ENCODE measurements around the gene XYLT1. TPM values are rescaled to one million over a fixed set of nuclear protein-coding genes. Genes with fewer than 3 reads are reported as not detected.

XYLT1 gene
- polyA plus RNA-seq, 1 donor from 2014 or later, result 3.3 TPM

DNA sequence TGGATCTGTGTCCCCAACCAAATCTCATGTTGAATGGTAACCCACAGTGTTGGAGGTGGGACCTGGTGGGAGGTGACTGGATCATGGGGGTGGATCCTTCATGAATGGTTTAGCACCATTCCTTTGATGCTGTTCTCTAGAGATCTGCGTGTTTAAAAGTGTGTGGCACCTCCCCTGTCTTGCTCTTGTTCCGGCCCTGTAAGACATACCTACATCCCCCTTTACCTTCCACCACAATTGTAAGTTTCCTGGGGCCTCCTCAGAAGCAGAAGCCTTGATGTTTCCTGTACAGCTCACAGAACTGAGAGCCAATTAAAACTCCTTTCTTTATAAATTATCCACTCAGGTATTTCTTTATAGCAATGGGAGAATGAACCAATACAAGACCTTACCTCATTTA, 257.7 kb downstream of the XYLT1 start:
- H3K36me3 ChIP-seq (ENCODE audit: insufficient read depth, low read length), result no peaks in the 10 kb centered on the region
- H3K4me2 ChIP-seq (ENCODE audit: low read length), result no peak overlapping the region
- TF ChIP-seq POLR2AphosphoS5 (IDR thresholded peaks at IDR 0.05), result no peak
- TF ChIP-seq TAF1 (IDR thresholded peaks at IDR 0.05; ENCODE audit: low read depth), result no peak
- TF ChIP-seq EZH2 (IDR thresholded peaks at IDR 0.05; ENCODE audit: borderline replicate concordance, insufficient read depth, low read length, poor library complexity, severe bottlenecking), result no peak
- TF ChIP-seq SMC3 (conservative IDR thresholded peaks at IDR 0.05; ENCODE audit: poor library complexity), result no peak
- TF ChIP-seq, protein P1, sequence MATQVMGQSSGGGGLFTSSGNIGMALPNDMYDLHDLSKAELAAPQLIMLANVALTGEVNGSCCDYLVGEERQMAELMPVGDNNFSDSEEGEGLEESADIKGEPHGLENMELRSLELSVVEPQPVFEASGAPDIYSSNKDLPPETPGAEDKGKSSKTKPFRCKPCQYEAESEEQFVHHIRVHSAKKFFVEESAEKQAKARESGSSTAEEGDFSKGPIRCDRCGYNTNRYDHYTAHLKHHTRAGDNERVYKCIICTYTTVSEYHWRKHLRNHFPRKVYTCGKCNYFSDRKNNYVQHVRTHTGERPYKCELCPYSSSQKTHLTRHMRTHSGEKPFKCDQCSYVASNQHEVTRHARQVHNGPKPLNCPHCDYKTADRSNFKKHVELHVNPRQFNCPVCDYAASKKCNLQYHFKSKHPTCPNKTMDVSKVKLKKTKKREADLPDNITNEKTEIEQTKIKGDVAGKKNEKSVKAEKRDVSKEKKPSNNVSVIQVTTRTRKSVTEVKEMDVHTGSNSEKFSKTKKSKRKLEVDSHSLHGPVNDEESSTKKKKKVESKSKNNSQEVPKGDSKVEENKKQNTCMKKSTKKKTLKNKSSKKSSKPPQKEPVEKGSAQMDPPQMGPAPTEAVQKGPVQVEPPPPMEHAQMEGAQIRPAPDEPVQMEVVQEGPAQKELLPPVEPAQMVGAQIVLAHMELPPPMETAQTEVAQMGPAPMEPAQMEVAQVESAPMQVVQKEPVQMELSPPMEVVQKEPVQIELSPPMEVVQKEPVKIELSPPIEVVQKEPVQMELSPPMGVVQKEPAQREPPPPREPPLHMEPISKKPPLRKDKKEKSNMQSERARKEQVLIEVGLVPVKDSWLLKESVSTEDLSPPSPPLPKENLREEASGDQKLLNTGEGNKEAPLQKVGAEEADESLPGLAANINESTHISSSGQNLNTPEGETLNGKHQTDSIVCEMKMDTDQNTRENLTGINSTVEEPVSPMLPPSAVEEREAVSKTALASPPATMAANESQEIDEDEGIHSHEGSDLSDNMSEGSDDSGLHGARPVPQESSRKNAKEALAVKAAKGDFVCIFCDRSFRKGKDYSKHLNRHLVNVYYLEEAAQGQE (IDR thresholded peaks at IDR 0.05; ENCODE audit: borderline replicate concordance), result no peak
- TF ChIP-seq MXI1 (conservative IDR thresholded peaks at IDR 0.05; ENCODE audit: poor library complexity, severe bottlenecking), result no peak
- H3K27me3 ChIP-seq (ENCODE audit: insufficient read depth, low read depth, low read length), result no peaks in the 10 kb centered on the region
- H3K79me2 ChIP-seq (replicated peaks; ENCODE audit: insufficient read depth, low read length), result no peaks in the 10 kb centered on the region
- no peak overlapping the region for H3K27ac ChIP-seq (ENCODE audit: low read length)
- no peak overlapping the region for H2AFZ ChIP-seq (ENCODE audit: low read depth, low read length)
- H3K9me3 ChIP-seq (ENCODE audit: low read length), result no peaks in the 10 kb centered on the region
- no peaks in the 10 kb centered on the region for H3K9me2 ChIP-seq (ENCODE audit: insufficient read depth, low read length)
- no peak overlapping the region for H3K4me3 ChIP-seq (ENCODE audit: low read length)
- H3F3A ChIP-seq (ENCODE audit: insufficient read depth, low read length, poor library complexity, severe bottlenecking), result no peaks in the 10 kb centered on the region
- no peak overlapping the region for H3K9ac ChIP-seq (ENCODE audit: low read length)
- no peaks in the 10 kb centered on the region for H4K20me1 ChIP-seq (ENCODE audit: insufficient read depth)

DNA sequence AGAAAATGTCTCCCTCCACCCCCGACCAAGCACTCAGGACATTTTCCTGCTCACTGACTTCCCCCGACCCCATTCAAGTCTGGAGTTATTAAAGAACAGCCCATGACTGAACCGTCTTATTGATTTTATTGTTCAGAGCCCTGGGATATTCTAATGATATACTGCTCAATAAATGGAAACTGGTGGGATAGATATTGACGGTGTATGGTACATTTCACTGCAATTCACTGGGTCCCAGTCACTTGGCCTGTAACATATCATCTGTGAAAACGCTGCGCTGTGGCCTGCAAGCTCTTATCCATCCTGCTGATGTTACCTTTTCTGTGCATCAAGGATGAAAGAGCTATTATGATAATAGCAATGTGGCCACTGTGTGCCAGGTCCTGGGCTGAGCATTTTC, 258.2 kb downstream of the XYLT1 start:
- no peaks in the 10 kb centered on the region for H3K79me2 ChIP-seq (replicated peaks; ENCODE audit: insufficient read depth, low read length)
- H3F3A ChIP-seq (ENCODE audit: insufficient read depth, low read length, poor library complexity, severe bottlenecking), result no peaks in the 10 kb centered on the region
- no peak overlapping the region for H3K4me2 ChIP-seq (ENCODE audit: low read length)
- no peak overlapping the region for H3K27ac ChIP-seq (ENCODE audit: low read length)
- no peak overlapping the region for H3K4me3 ChIP-seq (ENCODE audit: low read length)
- no peaks in the 10 kb centered on the region for H4K20me1 ChIP-seq (ENCODE audit: insufficient read depth)
- H3K9me2 ChIP-seq (ENCODE audit: insufficient read depth, low read length), result no peaks in the 10 kb centered on the region
- no peaks in the 10 kb centered on the region for H3K36me3 ChIP-seq (ENCODE audit: insufficient read depth, low read length)
- H3K9me3 ChIP-seq (ENCODE audit: low read length), result no peaks in the 10 kb centered on the region
- no peaks in the 10 kb centered on the region for H3K27me3 ChIP-seq (ENCODE audit: insufficient read depth, low read depth, low read length)
- H2AFZ ChIP-seq (ENCODE audit: low read depth, low read length), result no peak overlapping the region
- TF ChIP-seq EZH2 (IDR thresholded peaks at IDR 0.05; ENCODE audit: borderline replicate concordance, insufficient read depth, low read length, poor library complexity, severe bottlenecking) (no peak), SMC3 (conservative IDR thresholded peaks at IDR 0.05; ENCODE audit: poor library complexity) (no peak), MXI1 (conservative IDR thresholded peaks at IDR 0.05; ENCODE audit: poor library complexity, severe bottlenecking) (no peak), RAD21 (conservative IDR thresholded peaks at IDR 0.05) (no peak), TAF1 (IDR thresholded peaks at IDR 0.05; ENCODE audit: low read depth) (no peak), EP300 (conservative IDR thresholded peaks at IDR 0.05; ENCODE audit: poor library complexity, severe bottlenecking) (no peak), POLR2AphosphoS5 (IDR thresholded peaks at IDR 0.05) (no peak)
- TF ChIP-seq, protein P2, sequence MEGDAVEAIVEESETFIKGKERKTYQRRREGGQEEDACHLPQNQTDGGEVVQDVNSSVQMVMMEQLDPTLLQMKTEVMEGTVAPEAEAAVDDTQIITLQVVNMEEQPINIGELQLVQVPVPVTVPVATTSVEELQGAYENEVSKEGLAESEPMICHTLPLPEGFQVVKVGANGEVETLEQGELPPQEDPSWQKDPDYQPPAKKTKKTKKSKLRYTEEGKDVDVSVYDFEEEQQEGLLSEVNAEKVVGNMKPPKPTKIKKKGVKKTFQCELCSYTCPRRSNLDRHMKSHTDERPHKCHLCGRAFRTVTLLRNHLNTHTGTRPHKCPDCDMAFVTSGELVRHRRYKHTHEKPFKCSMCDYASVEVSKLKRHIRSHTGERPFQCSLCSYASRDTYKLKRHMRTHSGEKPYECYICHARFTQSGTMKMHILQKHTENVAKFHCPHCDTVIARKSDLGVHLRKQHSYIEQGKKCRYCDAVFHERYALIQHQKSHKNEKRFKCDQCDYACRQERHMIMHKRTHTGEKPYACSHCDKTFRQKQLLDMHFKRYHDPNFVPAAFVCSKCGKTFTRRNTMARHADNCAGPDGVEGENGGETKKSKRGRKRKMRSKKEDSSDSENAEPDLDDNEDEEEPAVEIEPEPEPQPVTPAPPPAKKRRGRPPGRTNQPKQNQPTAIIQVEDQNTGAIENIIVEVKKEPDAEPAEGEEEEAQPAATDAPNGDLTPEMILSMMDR (IDR thresholded peaks at IDR 0.05; ENCODE audit: poor library complexity, severe bottlenecking), result no peak
- TF ChIP-seq, protein P1 (IDR thresholded peaks at IDR 0.05; ENCODE audit: borderline replicate concordance), result no peak
- H3K9ac ChIP-seq (ENCODE audit: low read length), result no peak overlapping the region
